Karpas-422 (cell line): ENCODE results near the gene KCNH5. TPM values are rescaled to one million over a fixed set of nuclear protein-coding genes. Genes with fewer than 3 reads are reported as not detected.

Experiments
- DNase-seq: peaks from one replicate; pipeline ENCODE4 v3.0.0-alpha.2; 2015
- H2AFZ ChIP-seq: fragments of 200-600 bp; sonication (generic); 2 replicates; pipeline ENCODE4 v1.6.1; 2014; ENCODE audit warnings: antibody characterized with exemption, low read length, mixed read lengths
- H3K27ac ChIP-seq: fragments of 200-600 bp; sonication (generic); 2 replicates; pipeline ENCODE4 v1.5.1; 2014; ENCODE audit warnings: mild to moderate bottlenecking, low read length, moderate library complexity
- H3K27me3 ChIP-seq: fragments of 200-600 bp; sonication (generic); 2 replicates; pipeline ENCODE4 v1.6.1; 2014; ENCODE audit warnings: low read length, mixed read lengths
- H3K36me3 ChIP-seq: fragments of 200-600 bp; sonication (generic); 2 replicates; pipeline ENCODE4 v1.6.1; 2014; ENCODE audit warnings: low read length, mixed read lengths; ENCODE audit not compliant: insufficient read depth
- H3K4me1 ChIP-seq: fragments of 200-600 bp; sonication (generic); 2 replicates; pipeline ENCODE4 v1.6.1; 2014; ENCODE audit warnings: mild to moderate bottlenecking, low read length, mixed read lengths
- H3K4me2 ChIP-seq: fragments of 200-600 bp; sonication (generic); 2 replicates; pipeline ENCODE4 v1.6.1; 2014; ENCODE audit warnings: low read length, low read depth, mild to moderate bottlenecking; ENCODE audit not compliant: poor library complexity, severe bottlenecking
- H3K4me3 ChIP-seq: fragments of 200-600 bp; sonication (generic); 2 replicates; pipeline ENCODE4 v1.5.1; 2014; ENCODE audit warnings: mild to moderate bottlenecking, antibody characterized with exemption, low read length, mixed read lengths
- H3K79me2 ChIP-seq: fragments of 200-600 bp; sonication (generic); 2 replicates; pipeline ENCODE4 v1.6.1; 2014; ENCODE audit warnings: mild to moderate bottlenecking, low read length, mixed read lengths
- H3K9ac ChIP-seq: fragments of 200-600 bp; sonication (generic); 2 replicates; pipeline ENCODE4 v1.6.0; 2014; ENCODE audit warnings: low read length
- H3K9me2 ChIP-seq: fragments of 200-600 bp; sonication (generic), shearing (Covaris generic); replicated peaks from 2 replicates; pipeline ENCODE4 v1.6.0; 2014; ENCODE audit warnings: mild to moderate bottlenecking, low read length, moderate library complexity; ENCODE audit not compliant: insufficient read depth
- H3K9me3 ChIP-seq: fragments of 300-700, 200-600 bp; sonication (generic); 2 replicates; pipeline ENCODE4 v1.6.1; 2014; ENCODE audit warnings: low read length, mixed read lengths
- H4K20me1 ChIP-seq: fragments of 200-600 bp; sonication (generic); 2 replicates; pipeline ENCODE4 v1.6.1; 2014; ENCODE audit warnings: mild to moderate bottlenecking, antibody characterized with exemption, low read length, low read depth; ENCODE audit not compliant: insufficient read depth
- total RNA-seq: library from RNA; depleted of rRNA; stranded (reverse); fragments of >200 nt; shearing (Covaris generic); gene quantifications from 2 replicates; pipeline ENCODE4 v1.2.3, GENCODE V29; 2014; ENCODE audit warnings: low replicate concordance

KCNH5 gene
- total RNA-seq, 1 experiment from 2014 or later: 0.04 TPM

GRCh38 chr14:62711351-62712023, 333.8 kb downstream of the KCNH5 start:
- no peaks in the 10 kb centered on the region for H3K79me2 ChIP-seq
- H3K4me1 ChIP-seq: no peaks in the 10 kb centered on the region
- no peak overlapping the region for H2AFZ ChIP-seq

DNA sequence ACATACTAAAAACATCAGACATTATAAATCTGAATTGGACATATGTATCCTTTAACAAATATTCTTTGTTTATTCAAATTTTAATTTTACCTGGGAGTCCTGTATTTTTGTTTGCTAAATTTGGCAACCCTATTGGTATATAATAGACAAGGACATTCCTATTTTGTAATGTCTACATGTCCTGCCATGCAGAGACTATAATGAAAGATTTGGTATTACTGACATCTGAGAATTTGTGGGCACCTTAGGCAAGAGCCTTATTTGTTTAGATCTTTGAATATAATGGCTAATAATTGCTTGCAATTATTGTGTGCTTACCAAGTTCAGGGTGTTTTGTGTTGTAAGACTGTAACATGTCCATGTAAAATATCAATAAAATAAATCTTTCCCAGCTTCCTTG, 334.4 kb downstream of the KCNH5 start:
- Histone ChIP-seq H4K20me1 (no peaks in the 10 kb centered on the region), H3K36me3 (no peaks in the 10 kb centered on the region), H3K9me2 (no peaks in the 10 kb centered on the region; the same call in 1 of the 2 replicates), H3K9ac (no peak overlapping the region), H3K79me2 (no peaks in the 10 kb centered on the region), H3K4me1 (no peaks in the 10 kb centered on the region), H3K27me3 (no peaks in the 10 kb centered on the region), H3K4me3 (no peak overlapping the region), H2AFZ (no peak overlapping the region), H3K27ac (no peak overlapping the region), H3K9me3 (no peaks in the 10 kb centered on the region), H3K4me2 (no peak overlapping the region)
- no peak for DNase-seq

More at GRCh38 chr14:62711351-62712023, 333.8 kb downstream of the KCNH5 start:
- H3K27me3 ChIP-seq: no peaks in the 10 kb centered on the region
- H3K27ac ChIP-seq: no peak overlapping the region
- H3K9ac ChIP-seq: no peak overlapping the region
- no peaks in the 10 kb centered on the region; the same call in 1 of the 2 replicates for H3K9me2 ChIP-seq
- no peaks in the 10 kb centered on the region for H3K36me3 ChIP-seq
- no peaks in the 10 kb centered on the region for H3K9me3 ChIP-seq
- no peak overlapping the region for H3K4me3 ChIP-seq
- H3K4me2 ChIP-seq: no peak overlapping the region
- H4K20me1 ChIP-seq: no peaks in the 10 kb centered on the region
- DNase-seq: no peak

- no peaks in the 10 kb centered on the region for H3K9me3 ChIP-seq
- H3K9ac ChIP-seq: no peak overlapping the region
Observed at GRCh38 chr14:62709773-62710172, 335.5 kb downstream of the KCNH5 start.

DNA sequence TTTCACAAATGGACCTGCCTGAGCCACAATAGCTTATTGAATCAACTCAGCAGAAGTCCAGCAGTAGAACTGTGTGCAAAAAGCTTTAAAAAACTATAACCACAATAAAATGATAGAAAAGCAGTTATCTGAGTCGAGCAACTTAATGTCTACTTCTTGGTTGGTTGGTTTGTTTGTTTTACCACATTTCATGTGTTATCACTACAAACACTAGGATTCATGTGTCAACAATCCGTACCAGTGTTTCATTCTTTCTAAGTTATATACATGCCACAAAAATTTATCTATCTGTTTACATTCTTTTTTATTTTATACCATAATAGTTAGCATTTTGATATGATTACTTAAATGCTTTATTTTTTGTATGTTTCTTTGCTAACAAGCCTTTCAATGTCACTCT, 339.0 kb downstream of the KCNH5 start:
- no peaks in the 10 kb centered on the region for H4K20me1 ChIP-seq
- H3K9me2 ChIP-seq: 0 out of 2 replicates have a peak, but pooled peaks cover 4% of the 10 kb centered on the region
- no peaks in the 10 kb centered on the region for H3K9me3 ChIP-seq
- DNase-seq: no peak
- H3K27me3 ChIP-seq: no peaks in the 10 kb centered on the region; the same call in 1 of the 2 replicates
- H3K4me1 ChIP-seq: no peaks in the 10 kb centered on the region
- H3K4me3 ChIP-seq: no peak overlapping the region
- no peak overlapping the region for H3K27ac ChIP-seq
- no peaks in the 10 kb centered on the region for H3K36me3 ChIP-seq
- H3K4me2 ChIP-seq: no peak overlapping the region
- H2AFZ ChIP-seq: no peak overlapping the region
- no peaks in the 10 kb centered on the region for H3K79me2 ChIP-seq
- no peak overlapping the region for H3K9ac ChIP-seq

More at GRCh38 chr14:62709773-62710172, 335.5 kb downstream of the KCNH5 start:
- Histone ChIP-seq H3K4me2 (no peak overlapping the region), H3K9me2 (no peaks in the 10 kb centered on the region; the same call in 1 of the 2 replicates), H3K27me3 (no peaks in the 10 kb centered on the region), H3K27ac (no peak overlapping the region), H2AFZ (no peak overlapping the region), H3K79me2 (no peaks in the 10 kb centered on the region), H3K36me3 (no peaks in the 10 kb centered on the region), H3K4me1 (no peaks in the 10 kb centered on the region), H4K20me1 (no peaks in the 10 kb centered on the region), H3K4me3 (no peak overlapping the region)
- no peak for DNase-seq

DNA sequence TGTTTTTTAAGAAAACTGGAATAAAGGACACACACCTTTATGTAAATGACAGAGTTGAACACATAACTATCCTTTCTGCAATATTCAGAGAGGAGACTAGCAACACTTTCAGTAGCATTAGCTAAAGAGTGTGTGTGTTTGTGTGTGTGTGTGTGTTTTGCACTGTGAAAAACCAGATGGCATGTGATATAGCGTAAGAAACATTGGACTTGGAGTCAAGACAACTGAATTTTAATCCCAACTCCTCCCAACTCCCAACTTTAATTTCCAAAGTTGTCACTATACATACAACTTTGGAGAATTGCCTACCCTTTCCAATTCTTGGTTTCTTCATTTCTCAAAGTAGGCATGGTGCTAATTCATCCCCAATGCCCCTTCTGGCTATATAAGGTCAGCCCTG, 347.8 kb downstream of the KCNH5 start:
- Histone ChIP-seq H3K27me3 (no peaks in the 10 kb centered on the region), H3K4me3 (no peak overlapping the region), H3K36me3 (no peaks in the 10 kb centered on the region), H3K4me2 (no peak overlapping the region), H4K20me1 (no peaks in the 10 kb centered on the region), H2AFZ (no peak overlapping the region), H3K9me2 (no peaks in the 10 kb centered on the region), H3K27ac (no peak overlapping the region), H3K9me3 (no peaks in the 10 kb centered on the region), H3K4me1 (no peaks in the 10 kb centered on the region), H3K79me2 (no peaks in the 10 kb centered on the region), H3K9ac (no peak overlapping the region)
- no peak for DNase-seq

DNA sequence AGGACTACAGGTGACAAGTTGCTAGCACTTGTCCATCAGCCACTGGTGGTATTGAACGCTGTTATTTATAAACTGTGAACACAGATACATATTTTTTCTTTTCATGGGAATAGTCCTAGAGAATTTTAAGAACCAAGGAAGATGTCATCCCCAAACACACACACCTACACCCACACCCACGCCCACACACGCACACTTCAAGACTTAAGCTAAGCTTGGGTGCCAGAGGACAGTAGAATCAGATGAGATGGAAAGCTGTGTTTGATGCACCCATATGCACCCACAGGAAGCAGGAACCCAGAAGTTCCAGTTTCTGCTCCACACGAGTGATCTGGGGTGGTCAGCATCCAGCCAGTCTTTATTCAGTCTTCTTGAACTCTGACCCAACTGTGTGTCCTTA, 348.3 kb downstream of the KCNH5 start:
- Histone ChIP-seq H3K4me1 (no peaks in the 10 kb centered on the region), H3K4me2 (no peak overlapping the region), H4K20me1 (no peaks in the 10 kb centered on the region), H3K79me2 (no peaks in the 10 kb centered on the region), H3K9me3 (no peaks in the 10 kb centered on the region), H3K9me2 (no peaks in the 10 kb centered on the region), H3K4me3 (no peak overlapping the region), H3K27me3 (no peaks in the 10 kb centered on the region), H2AFZ (no peak overlapping the region), H3K36me3 (no peaks in the 10 kb centered on the region), H3K27ac (no peak overlapping the region), H3K9ac (no peak overlapping the region)
- no peak for DNase-seq

- no peaks in the 10 kb centered on the region for H3K9me2 ChIP-seq
- H3K27me3 ChIP-seq: no peaks in the 10 kb centered on the region
Observed at GRCh38 chr14:62696331-62696924, 348.8 kb downstream of the KCNH5 start.

DNA sequence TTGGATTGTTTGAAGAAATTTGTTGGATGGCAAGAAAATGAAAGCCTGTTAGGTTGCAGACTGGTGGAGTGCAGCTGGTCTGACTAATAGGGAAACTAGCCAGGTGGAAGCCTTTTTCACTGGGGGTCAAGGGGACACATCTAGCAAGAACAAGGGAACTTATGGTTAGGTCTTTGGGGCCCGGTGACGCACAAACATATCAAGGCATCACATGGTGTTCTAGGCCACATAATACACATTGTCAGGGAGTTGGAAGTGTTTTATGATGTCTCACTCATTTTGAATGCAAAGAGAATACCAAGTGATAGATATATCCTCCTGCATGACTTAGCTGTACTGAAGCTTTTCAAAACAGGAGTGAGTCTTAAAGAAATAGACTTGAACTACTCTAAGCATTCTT, 351.2 kb downstream of the KCNH5 start:
- no peak for DNase-seq

More at GRCh38 chr14:62696331-62696924, 348.8 kb downstream of the KCNH5 start:
- H2AFZ ChIP-seq: no peak overlapping the region
- no peak overlapping the region for H3K9ac ChIP-seq
- no peaks in the 10 kb centered on the region for H3K9me3 ChIP-seq
- H3K4me1 ChIP-seq: no peaks in the 10 kb centered on the region
- H3K36me3 ChIP-seq: no peaks in the 10 kb centered on the region
- H4K20me1 ChIP-seq: no peaks in the 10 kb centered on the region
- DNase-seq: no peak
- H3K79me2 ChIP-seq: no peaks in the 10 kb centered on the region
- H3K27ac ChIP-seq: no peak overlapping the region
- no peak overlapping the region for H3K4me2 ChIP-seq
- H3K4me3 ChIP-seq: no peak overlapping the region

More for the DNA sequence above, 351.2 kb downstream of the KCNH5 start:
- H3K4me3 ChIP-seq: no peak overlapping the region
- no peaks in the 10 kb centered on the region for H3K4me1 ChIP-seq
- H3K9me3 ChIP-seq: no peaks in the 10 kb centered on the region
- no peaks in the 10 kb centered on the region for H4K20me1 ChIP-seq
- no peaks in the 10 kb centered on the region for H3K27me3 ChIP-seq
- no peaks in the 10 kb centered on the region for H3K79me2 ChIP-seq
- H3K9me2 ChIP-seq: no peaks in the 10 kb centered on the region
- no peak overlapping the region for H3K4me2 ChIP-seq
- H3K36me3 ChIP-seq: no peaks in the 10 kb centered on the region
- H2AFZ ChIP-seq: no peak overlapping the region
- no peak overlapping the region for H3K9ac ChIP-seq
- H3K27ac ChIP-seq: no peak overlapping the region
